Epithelial cell of esophagus (primary cell): Measurements from ENCODE around the gene ITPK1.

ENCODE experiments used
- DNase-seq: peaks from one replicate; pipeline ENCODE4 v3.0.0; 2010; ENCODE audit warnings: low read depth
- H3K4me3 ChIP-seq: 2 replicates; pipeline ENCODE4 v1.5.1; 2011; ENCODE audit warnings: mild to moderate bottlenecking, low read length, control low read depth
- CTCF ChIP-seq: IDR thresholded peaks from 2 replicates; pipeline ENCODE4 v1.5.1; 2011; ENCODE audit warnings: low read depth, mild to moderate bottlenecking, low read length, control low read depth, inconsistent platforms; ENCODE audit not compliant: insufficient read depth; ENCODE audit errors: missing control alignments

The ITPK1 gene

GRCh38 chr14:92943855-92944570 lies 171.7 kb downstream of the ITPK1 start:
- no peak for DNase-seq
- H3K4me3 ChIP-seq: no peak overlapping the region
- no peak for TF ChIP-seq CTCF

- no peak overlapping the region for H3K4me3 ChIP-seq
- no peak for DNase-seq
- no peak for TF ChIP-seq CTCF
These were observed 172.6 kb downstream of the ITPK1 start for GRCh38 chr14:92942976-92943710.

GRCh38 chr14:92942576-92942975 lies 173.1 kb downstream of the ITPK1 start:
- no peak overlapping the region for H3K4me3 ChIP-seq
- TF ChIP-seq CTCF: no peak
- no peak for DNase-seq

- no peak overlapping the region for H3K4me3 ChIP-seq
- no peak for DNase-seq
- no peak for TF ChIP-seq CTCF
These were observed 173.6 kb downstream of the ITPK1 start for GRCh38 chr14:92942136-92942535.

GRCh38 chr14:92941531-92941930 lies 174.2 kb downstream of the ITPK1 start:
- H3K4me3 ChIP-seq: no peak overlapping the region
- no peak for DNase-seq
- no peak for TF ChIP-seq CTCF

GRCh38 chr14:92940543-92940942 lies 175.2 kb downstream of the ITPK1 start:
- no peak overlapping the region for H3K4me3 ChIP-seq
- no peak for TF ChIP-seq CTCF
- no peak for DNase-seq
